Thymus (tissue), 11 donors: ENCODE data around the gene MRTFA. TPM values are rescaled to one million over a fixed set of nuclear protein-coding genes. Genes with fewer than 3 reads are reported as not detected.
A peak's percentile ranks its signal among the peaks of the same experiment; 100 is the strongest.

Source experiments
- DNase-seq, 9 donors: peaks; one replicate each; pipeline ENCODE4 v3.0.0-alpha.2; 2013; ENCODE audit warnings: low spot score in 9 of 9, low read depth in 6 of 9, missing footprints in 1 of 9
- H3K27ac ChIP-seq, 2 donors: one replicate each; pipeline ENCODE4 v1.5.1; 2013; ENCODE audit warnings: control low read depth in 1 of 2, low read depth in 1 of 2, low read length in 1 of 2, mild to moderate bottlenecking in 1 of 2, moderate library complexity in 1 of 2
- H3K27me3 ChIP-seq, 2 donors: one replicate each; pipeline ENCODE4 v1.5.1; 2013; ENCODE audit warnings: low read length in 1 of 2; ENCODE audit not compliant: control insufficient read depth in 2 of 2, insufficient read depth in 1 of 2
- H3K36me3 ChIP-seq, 2 donors: one replicate each; pipeline ENCODE4 v1.5.1; 2013; ENCODE audit warnings: low read length in 1 of 2, mild to moderate bottlenecking in 1 of 2, moderate library complexity in 1 of 2; ENCODE audit not compliant: control insufficient read depth in 2 of 2, insufficient read depth in 2 of 2
- H3K4me1 ChIP-seq, 2 donors: one replicate each; pipeline ENCODE4 v1.5.1; 2013; ENCODE audit warnings: low read length in 2 of 2; ENCODE audit not compliant: control insufficient read depth in 2 of 2, insufficient read depth in 2 of 2
- H3K4me3 ChIP-seq, 2 donors: one replicate each; pipeline ENCODE4 v1.5.1; 2013; ENCODE audit warnings: low read length in 2 of 2, control low read depth in 1 of 2, mild to moderate bottlenecking in 1 of 2
- H3K9me3 ChIP-seq, 2 donors: one replicate each; pipeline ENCODE4 v1.5.1; 2013; ENCODE audit warnings: low read length in 1 of 2, mild to moderate bottlenecking in 1 of 2; ENCODE audit not compliant: control insufficient read depth in 2 of 2, insufficient read depth in 1 of 2
- WGBS: extraction: QIAGEN DNeasy Blood & Tissue Kit; methylation state at CpG from one replicate; pipeline ENCODE4 v1.1.7; 2013; 5-methylcytosine and 5-hydroxymethylcytosine counted together
- polyA plus RNA-seq: library from polyadenylated mRNA; stranded (reverse); fragments of 200-250 nt; gene quantifications from one replicate; pipeline ENCODE4 v1.2.3, GENCODE V29; 2013
- total RNA-seq: library from RNA; stranded (reverse); fragments of 120-200 nt; gene quantifications from one replicate; pipeline ENCODE4 v1.2.4, GENCODE V29; 2013
- donor health status: healthy.

Gene MRTFA
- total and polyA plus RNA-seq, 2 donors: 16.8 to 37.0 TPM

DNA sequence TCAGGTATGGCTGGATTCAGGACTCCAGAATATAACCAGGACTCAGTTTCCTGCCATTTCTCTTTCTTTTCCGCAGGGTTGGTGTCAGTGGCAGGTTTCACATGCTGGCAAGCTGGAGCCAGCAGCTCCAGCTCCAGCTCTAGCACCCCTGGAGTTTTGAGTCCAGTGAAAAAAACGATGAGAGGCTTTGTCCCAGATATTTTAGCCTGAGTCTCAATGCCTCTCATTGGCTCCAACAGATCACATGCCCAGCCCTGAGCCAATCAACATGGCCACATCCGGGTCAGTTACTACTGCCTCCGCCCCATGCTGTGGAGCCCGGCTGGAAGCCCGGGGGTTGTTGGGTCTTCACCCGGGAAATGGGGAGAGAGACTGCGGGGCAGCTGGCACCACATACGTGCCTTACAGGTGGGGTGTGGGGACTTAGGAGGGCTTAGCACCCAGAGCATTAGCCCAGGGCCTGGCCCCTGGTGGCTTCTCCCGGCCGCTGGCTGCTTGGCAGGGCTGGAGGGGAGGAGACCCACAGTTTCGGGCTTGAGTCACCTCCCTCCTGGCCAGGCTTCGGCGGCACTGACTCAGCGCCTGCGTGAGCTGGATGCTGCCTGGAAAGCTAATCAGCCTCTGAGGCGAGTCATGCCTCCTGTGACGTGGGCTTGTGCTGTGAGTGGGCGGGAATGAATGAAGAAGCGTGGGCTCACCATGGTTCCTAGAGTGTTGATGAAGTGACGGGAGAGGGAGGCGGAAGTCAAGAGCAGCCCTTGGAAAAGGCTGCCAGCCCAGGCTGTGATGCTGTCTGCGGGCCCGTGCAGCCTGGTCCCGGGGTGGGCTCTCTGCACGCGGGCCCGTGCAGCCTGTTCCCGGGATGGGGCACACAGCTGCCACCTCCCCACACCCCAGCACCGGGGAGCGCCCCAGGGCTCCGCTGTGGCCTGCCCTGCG is 15.3 kb upstream of the MRTFA start:
- H3K36me3 ChIP-seq: peaks cover 0 to 8% of the 10 kb centered on the region in 2 donors
- H3K4me1 ChIP-seq: peaks cover 0 to 19% of the 10 kb centered on the region in 2 donors
- peak in 1 of 9 donors; percentile 49 for DNase-seq
- no peaks in the 10 kb centered on the region for H3K27me3 ChIP-seq
- peak overlapping the region; percentile 76 to 86 for H3K27ac ChIP-seq
- 88% methylated on average over 33 of the region's 33 CpGs for WGBS
- no peaks in the 10 kb centered on the region for H3K9me3 ChIP-seq
- peak overlapping the region; percentile 29 to 30 for H3K4me3 ChIP-seq

DNA sequence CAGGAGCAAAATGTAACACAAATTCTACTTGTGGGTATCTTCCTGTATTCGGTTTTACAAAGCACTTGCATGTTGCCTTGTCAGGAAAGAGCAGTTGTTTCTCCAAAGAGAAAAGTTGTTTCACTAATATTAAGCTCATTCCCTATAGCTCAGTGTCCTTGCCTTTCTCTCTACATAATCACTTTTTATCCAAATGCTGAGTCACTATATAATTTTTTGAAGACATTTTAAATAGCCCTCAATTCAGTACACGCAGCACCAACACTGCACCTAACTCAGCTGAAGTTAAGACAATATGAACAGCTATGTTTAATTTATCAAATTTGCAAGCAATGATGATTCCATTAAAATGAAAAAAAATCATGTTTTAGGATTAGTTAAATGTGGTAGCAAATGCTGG is 14.5 kb upstream of the MRTFA start:
- peaks cover 0 to 8% of the 10 kb centered on the region in 2 donors for H3K36me3 ChIP-seq
- H3K4me3 ChIP-seq: no peak overlapping the region
- no peaks in the 10 kb centered on the region for H3K27me3 ChIP-seq
- peaks cover 0 to 22% of the 10 kb centered on the region in 2 donors for H3K4me1 ChIP-seq
- peak overlapping the region in 1 of 2 donors; percentile 76 for H3K27ac ChIP-seq
- no peaks in the 10 kb centered on the region for H3K9me3 ChIP-seq
- no peak for DNase-seq
- 82% methylated on average over 2 of the region's 2 CpGs for WGBS

DNA sequence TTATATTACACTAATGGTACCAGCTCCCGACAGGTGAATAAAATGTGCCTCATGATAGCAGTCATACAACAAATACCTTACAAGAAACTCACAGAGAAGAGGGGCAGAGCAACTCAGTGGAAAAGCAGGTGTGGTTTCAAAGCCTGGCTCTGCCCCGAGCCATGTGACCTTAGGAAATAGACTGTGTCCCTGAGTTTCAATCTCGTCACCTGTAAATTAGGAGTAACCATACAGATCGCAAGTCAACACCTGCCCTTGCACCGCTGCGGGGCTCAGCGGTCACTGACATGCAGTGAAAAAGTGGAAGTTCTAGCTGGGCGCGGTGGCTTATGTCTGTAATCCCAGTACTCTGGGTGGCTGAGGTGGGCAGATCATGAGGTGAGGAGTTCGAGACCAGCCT is 11.9 kb upstream of the MRTFA start:
- Histone ChIP-seq H3K36me3 (no peaks in the 10 kb centered on the region), H3K9me3 (no peaks in the 10 kb centered on the region), H3K4me3 (no peak overlapping the region), H3K4me1 (peaks cover 0 to 15% of the 10 kb centered on the region in 2 donors), H3K27ac (peak overlapping the region in 1 of 2 donors; percentile 43), H3K27me3 (no peaks in the 10 kb centered on the region)
- 93% methylated on average over 10 of the region's 10 CpGs for WGBS
- no peak for DNase-seq

DNA sequence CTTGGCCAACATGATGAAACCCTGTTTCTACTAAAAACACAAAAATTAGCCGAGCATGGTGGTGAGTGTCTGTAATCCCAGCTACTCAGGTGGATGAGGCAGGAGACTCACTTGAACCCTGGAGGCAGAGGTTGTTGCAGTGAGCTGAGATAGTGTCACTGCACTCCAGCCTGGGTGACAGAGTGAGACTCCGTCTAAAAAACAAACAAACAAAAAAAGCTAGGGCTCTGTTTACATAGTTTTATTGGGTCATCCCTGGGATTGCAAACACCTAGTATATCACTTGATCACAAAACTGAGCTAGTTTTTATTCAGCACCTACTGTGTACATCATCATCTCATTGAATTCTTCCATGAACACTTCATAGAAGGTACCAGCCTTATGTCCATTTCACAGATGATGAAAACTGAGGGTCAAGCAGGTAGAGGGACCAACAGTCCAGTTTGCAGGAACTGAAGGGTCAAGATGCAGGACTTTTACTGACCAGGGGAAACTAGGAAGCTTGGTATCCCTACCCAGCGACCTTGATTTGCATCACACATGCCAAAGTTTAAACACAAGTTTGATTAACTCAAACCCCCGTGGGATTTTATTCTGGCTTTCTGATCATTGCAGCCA is 9.2 kb upstream of the MRTFA start:
- Histone ChIP-seq H3K27me3 (no peaks in the 10 kb centered on the region), H3K4me1 (peaks cover 0 to 8% of the 10 kb centered on the region in 2 donors), H3K27ac (no peak overlapping the region), H3K4me3 (no peak overlapping the region), H3K36me3 (no peaks in the 10 kb centered on the region), H3K9me3 (no peaks in the 10 kb centered on the region)
- WGBS: 82% methylated on average over 4 of the region's 4 CpGs
- DNase-seq: no peak

DNA sequence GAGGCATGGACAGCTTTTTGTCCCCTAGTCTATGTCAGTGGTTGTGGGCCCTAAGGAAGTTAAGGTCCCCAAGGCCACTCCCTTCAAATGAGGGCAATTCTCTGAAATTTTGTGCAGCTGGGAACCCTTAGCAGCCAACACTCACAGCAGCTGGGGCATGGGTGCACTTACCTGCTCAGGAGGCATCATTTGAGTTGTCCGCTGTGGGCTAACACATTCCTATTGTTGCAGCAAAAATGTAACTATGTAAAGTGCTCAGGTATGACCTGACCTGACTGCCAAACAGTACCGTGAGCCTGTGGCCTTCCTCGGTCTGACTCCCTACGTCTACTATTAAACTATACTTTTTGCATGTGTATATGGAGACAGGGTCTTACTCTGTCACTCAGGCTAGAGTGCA is 5.8 kb upstream of the MRTFA start:
- DNase-seq: no peak
- Histone ChIP-seq H3K4me3 (no peak overlapping the region), H3K9me3 (no peaks in the 10 kb centered on the region), H3K27me3 (no peaks in the 10 kb centered on the region), H3K36me3 (no peaks in the 10 kb centered on the region), H3K27ac (no peak overlapping the region), H3K4me1 (peaks cover 4 to 12% of the 10 kb centered on the region in 2 donors)
- WGBS: 98% methylated on average over 4 of the region's 4 CpGs

DNA sequence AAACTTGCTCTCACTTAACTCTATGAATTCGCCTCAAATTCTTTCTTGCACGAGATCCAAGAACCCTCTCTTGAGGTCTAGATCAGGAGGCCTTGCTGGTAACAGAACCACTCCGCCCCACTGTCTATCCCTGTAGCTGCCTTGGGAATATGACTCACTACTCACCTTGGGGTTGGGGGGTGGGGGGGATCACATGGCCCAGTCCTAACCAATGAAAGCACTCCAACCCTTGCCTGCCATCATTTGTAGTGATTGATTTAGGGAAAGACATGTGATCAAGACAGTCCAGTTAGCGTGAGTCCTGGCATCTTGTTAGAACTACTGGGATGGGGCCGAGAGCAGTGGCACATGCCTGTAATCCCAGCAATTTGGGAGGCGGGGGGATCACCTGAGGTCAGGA is 4.8 kb upstream of the MRTFA start:
- no peak overlapping the region for H3K27ac ChIP-seq
- no peak overlapping the region for H3K4me3 ChIP-seq
- no peaks in the 10 kb centered on the region for H3K9me3 ChIP-seq
- no peaks in the 10 kb centered on the region for H3K36me3 ChIP-seq
- DNase-seq: no peak
- H3K4me1 ChIP-seq: peaks cover 4 to 10% of the 10 kb centered on the region in 2 donors
- no peaks in the 10 kb centered on the region for H3K27me3 ChIP-seq
- WGBS: 97% methylated on average over 6 of the region's 6 CpGs

DNA sequence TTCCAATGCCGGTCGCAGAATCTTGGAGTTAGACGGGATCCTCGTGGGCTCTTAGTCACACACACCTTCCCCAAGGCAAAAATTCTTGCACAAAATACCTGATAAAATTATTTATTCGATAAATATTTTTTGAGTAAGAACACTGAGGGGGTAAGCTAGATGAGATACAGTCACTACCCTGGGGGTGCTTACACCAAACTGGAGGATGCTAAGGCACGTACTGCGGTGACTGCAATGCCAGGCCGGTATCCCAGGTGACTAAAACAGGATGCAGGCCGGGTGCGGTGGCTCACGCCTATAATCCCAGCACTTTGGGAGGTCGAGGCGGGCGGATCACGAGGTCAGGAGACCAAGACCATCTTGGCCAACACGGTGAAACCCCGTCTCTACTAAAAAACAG is 1.7 kb upstream of the MRTFA start:
- H3K27me3 ChIP-seq: no peaks in the 10 kb centered on the region
- WGBS: 98% methylated on average over 17 of the region's 17 CpGs
- H3K27ac ChIP-seq: no peak overlapping the region
- H3K9me3 ChIP-seq: no peaks in the 10 kb centered on the region
- DNase-seq: no peak
- H3K4me1 ChIP-seq: peaks cover 11 to 22% of the 10 kb centered on the region in 2 donors
- H3K4me3 ChIP-seq: no peak overlapping the region
- H3K36me3 ChIP-seq: no peaks in the 10 kb centered on the region

DNA sequence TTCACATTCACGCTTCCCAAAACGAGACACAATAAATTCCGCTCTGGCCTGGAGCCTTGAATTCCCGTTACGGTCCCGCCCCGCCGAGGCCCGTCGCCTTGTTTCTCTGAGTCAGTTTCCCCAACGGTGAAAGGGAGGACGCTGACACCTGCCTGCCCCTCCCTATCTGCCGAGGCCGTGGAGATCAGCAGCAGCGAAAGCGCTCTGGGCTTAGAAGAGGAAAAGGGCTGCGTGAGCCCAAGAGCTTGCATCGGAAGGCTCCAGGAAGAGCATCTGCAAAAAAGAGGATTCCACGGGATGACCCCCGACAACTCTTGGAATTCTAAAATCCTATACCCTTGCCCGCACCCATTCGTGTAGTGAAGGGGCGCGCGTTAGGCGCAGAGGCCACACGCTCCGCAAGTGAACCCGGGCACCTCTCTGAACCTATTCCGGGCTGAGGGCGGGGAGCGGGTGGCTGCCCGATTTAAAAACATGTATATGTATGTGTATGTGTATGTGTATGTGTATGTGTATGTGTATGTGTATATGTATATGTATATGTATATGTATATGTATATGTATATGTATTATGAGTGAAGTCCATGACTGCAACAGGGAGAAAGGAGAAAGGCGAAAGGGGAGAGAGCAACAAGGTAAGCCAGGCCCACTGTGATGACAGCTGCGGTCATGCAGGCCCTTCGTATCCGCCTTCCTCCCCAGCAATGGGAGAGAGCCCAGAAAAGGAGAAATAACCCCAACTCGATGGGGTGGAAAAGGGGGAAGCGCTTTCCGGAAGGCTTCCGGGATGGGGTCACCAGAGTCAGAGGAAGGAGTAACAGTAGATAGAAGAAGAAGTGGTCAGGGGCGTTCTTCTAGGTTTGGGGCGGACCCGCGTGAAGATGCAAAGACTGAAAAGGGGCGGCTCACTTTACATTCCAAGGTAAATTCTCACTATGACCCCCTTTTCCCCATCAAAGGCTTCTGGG is 948 bp upstream of the MRTFA start:
- Histone ChIP-seq H3K9me3 (no peaks in the 10 kb centered on the region), H3K4me3 (peak overlapping the region; percentile 67 to 87), H3K27me3 (no peaks in the 10 kb centered on the region), H3K36me3 (no peaks in the 10 kb centered on the region), H3K4me1 (peaks cover 11 to 22% of the 10 kb centered on the region in 2 donors), H3K27ac (peak overlapping the region; percentile 78 to 81)
- DNase-seq: peak in 3 of 9 donors; percentile 48 to 54 (median 51)
- WGBS: 12% methylated on average over 46 of the region's 46 CpGs
